Coronary artery (tissue), 2 donors: ENCODE measurements around the gene DNMT1.
"Not testable (repeated sequence)": the region's sequence is repeated elsewhere in the genome, so short reads cannot be mapped to it uniquely, and the experiment has no call there.

ENCODE experiments used
- DNase-seq: peaks from one replicate; pipeline ENCODE4 v3.0.0-alpha.2; 2017; ENCODE audit warnings: low spot score
- H3K27ac ChIP-seq, 2 donors: fragments of 200-600 bp; sonication (generic); one replicate each; pipeline ENCODE4 v1.5.1; 2016 to 2019
- H3K4me3 ChIP-seq: fragments of 200-600 bp; sonication (generic); 2 replicates; pipeline ENCODE4 v1.5.1; 2016; ENCODE audit warnings: mild to moderate bottlenecking, moderate library complexity
- TF ChIP-seq, protein P1 (sequence below): fragments of 200-600 bp; sonication (generic); IDR thresholded peaks from one replicate; pipeline ENCODE4 v1.5.1; 2019; ENCODE audit warnings: antibody characterized with exemption

The DNMT1 gene

GRCh38 chr19:10194500-10195198, at the start of gene DNMT1:
DNMT1 (minus strand) TSS chr19:10194953; CDS start chr19:10194899, 54 bp downstream.
- peak within 1 kb of the TSS; percentile 85 for H3K4me3 ChIP-seq
- TF ChIP-seq, protein P1, sequence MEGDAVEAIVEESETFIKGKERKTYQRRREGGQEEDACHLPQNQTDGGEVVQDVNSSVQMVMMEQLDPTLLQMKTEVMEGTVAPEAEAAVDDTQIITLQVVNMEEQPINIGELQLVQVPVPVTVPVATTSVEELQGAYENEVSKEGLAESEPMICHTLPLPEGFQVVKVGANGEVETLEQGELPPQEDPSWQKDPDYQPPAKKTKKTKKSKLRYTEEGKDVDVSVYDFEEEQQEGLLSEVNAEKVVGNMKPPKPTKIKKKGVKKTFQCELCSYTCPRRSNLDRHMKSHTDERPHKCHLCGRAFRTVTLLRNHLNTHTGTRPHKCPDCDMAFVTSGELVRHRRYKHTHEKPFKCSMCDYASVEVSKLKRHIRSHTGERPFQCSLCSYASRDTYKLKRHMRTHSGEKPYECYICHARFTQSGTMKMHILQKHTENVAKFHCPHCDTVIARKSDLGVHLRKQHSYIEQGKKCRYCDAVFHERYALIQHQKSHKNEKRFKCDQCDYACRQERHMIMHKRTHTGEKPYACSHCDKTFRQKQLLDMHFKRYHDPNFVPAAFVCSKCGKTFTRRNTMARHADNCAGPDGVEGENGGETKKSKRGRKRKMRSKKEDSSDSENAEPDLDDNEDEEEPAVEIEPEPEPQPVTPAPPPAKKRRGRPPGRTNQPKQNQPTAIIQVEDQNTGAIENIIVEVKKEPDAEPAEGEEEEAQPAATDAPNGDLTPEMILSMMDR = no peak
- peak within 1 kb of the TSS; percentile 55 to 89 for H3K27ac ChIP-seq
- peak; percentile 93 for DNase-seq

GRCh38 chr19:10243606-10244005, 48.9 kb upstream of the DNMT1 start:
- no peak for DNase-seq
- TF ChIP-seq, protein P1 = no peak

DNA sequence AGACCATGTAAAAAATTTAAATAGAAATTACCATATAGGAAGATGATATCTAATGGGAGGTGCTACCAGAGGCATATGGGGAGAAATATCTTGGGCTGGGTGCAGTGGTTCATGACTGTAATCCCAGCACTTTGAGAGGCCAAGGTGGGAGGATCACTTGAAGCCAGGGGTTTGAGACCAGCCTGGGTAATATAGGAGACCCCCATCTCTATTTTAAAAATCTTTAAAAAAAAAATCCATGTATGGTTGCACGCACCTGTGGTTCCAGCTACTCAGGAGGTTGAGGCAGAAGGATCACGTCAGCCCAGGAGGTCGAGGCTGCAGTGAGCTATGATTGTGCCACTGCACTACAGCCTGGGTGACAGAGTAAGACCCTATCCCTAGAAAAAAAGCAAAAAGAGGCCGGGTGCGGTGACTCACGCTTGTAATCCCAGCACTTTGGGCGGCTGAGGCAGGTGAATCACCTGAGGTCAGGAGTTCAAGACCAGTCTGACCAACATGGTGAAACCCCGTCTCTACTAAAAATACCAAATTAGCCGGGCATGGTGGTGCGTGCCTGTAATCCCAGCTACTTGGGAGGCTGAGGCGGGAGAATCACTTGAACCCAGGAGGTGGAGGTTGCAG, 47.2 kb upstream of the DNMT1 start:
- DNase-seq, H3K4me3 ChIP-seq, H3K27ac ChIP-seq: not testable (repeated sequence)

More at GRCh38 chr19:10243606-10244005, 48.9 kb upstream of the DNMT1 start:
- H3K4me3 ChIP-seq = no peak overlapping the region
- no peak overlapping the region for H3K27ac ChIP-seq

- DNase-seq = no peak
- Histone ChIP-seq H3K4me3 (no peak overlapping the region), H3K27ac (peak overlapping the region in 1 of 2 donors; percentile 67)
- TF ChIP-seq, protein P1 = no peak
These were observed 43.5 kb upstream of the DNMT1 start for GRCh38 chr19:10238172-10238783.

- TF ChIP-seq, protein P1 = no peak
- no peak for DNase-seq
- peak overlapping the region in 1 of 2 donors; percentile 67 for H3K27ac ChIP-seq
These were observed 42.9 kb upstream of the DNMT1 start for GRCh38 chr19:10237702-10238101.

DNA sequence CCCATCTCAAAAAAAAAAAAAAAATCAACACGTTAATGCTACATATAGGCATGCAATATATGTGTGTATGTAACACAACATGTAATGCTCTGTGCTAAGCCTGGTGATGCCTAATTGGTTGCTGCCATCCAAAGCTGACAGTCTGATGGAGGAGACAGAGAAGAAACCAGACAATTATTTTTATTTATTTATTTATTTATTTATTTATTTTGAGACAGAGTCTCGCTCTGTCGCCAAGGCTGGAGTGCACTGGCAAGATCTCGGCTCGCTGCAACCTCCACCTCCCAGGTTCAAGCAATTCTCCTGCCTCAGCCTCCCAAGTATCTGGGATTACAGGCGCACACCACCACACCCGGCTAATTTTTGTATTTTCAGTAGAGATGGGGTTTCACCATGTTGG, 40.7 kb upstream of the DNMT1 start:
- not testable (repeated sequence) for DNase-seq, H3K4me3 ChIP-seq
- peak overlapping the region in 1 of 2 donors; percentile 74 for H3K27ac ChIP-seq

More at GRCh38 chr19:10237702-10238101, 42.9 kb upstream of the DNMT1 start:
- no peak overlapping the region for H3K4me3 ChIP-seq

DNA sequence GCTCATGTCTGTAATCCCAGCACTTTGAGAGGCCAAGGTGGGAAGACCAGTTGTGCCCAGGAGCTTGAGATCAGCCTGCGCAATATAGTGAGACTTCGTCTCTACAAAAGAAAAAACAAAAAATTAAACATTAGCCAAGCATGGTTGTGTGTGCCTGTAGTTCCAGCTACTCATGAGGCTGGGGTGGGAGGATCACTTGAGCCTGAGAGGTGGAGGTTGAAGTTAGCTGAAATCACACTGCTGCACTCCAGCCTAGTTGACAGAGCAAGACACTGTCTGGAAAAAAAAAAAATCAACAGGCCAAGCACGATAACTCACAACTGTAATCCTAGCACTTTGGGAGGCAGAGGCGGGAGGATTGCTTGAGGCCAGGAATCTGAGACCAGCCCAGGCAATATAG, 40.2 kb upstream of the DNMT1 start:
- DNase-seq = no peak
- Histone ChIP-seq H3K4me3 (no peak overlapping the region), H3K27ac (no peak overlapping the region)
- TF ChIP-seq, protein P1 = no peak

DNA sequence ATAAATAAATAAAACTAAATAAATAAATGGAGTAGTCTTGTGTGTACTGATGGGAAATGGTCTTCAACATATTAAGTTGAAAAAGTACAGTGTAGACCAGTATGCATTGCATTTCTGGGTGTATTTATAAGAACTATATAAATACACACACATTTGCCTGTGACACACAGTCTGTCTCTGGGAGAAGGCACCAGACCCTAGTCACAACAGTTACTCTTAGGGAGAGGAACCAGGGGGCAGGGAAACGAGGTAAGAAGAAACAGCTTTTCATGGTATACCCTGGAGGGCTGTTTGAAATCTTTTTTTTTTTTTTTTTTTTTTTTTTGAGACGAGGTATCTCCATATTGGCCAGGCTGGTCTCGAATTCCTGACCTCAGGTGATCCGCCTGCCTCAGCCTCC, 39.2 kb upstream of the DNMT1 start:
- no peak overlapping the region for H3K27ac ChIP-seq
- no peak for DNase-seq
- no peak overlapping the region for H3K4me3 ChIP-seq
- TF ChIP-seq, protein P1 = no peak
